Stomach (tissue), 9 donors: ENCODE results near the gene TMCC1. TPM values are rescaled to one million over a fixed set of nuclear protein-coding genes. Genes with fewer than 3 reads are reported as not detected.

ENCODE experiments used
- DNase-seq, 2 donors: peaks; one replicate each; pipeline versions ENCODE4 v3.0.0 to v3.0.0-alpha.2; 2013 to 2019
- H3K27ac ChIP-seq, 5 donors: fragments of 200-600 bp in 4 of 5; sonication (generic) in 4 of 5; one replicate each; pipeline ENCODE4 v1.5.1; 2013 to 2019; ENCODE audit warnings: mild to moderate bottlenecking in 1 of 5, moderate library complexity in 1 of 5
- H3K27me3 ChIP-seq, 3 donors: fragments of 200-600 bp; sonication (generic); one replicate each; pipeline ENCODE4 v1.5.1; 2017 to 2019; ENCODE audit warnings: mixed run types in 1 of 3
- H3K36me3 ChIP-seq, 4 donors: fragments of 200-600 bp; sonication (generic); 1 replicate in 3 of 4; 2 replicates in 1 of 4; pipeline ENCODE4 v1.5.1; 2016 to 2019
- H3K4me1 ChIP-seq, 4 donors: fragments of 200-600 bp; sonication (generic); one replicate each; pipeline ENCODE4 v1.5.1; 2016 to 2019
- H3K4me3 ChIP-seq, 4 donors: fragments of 200-600 bp; sonication (generic) in 3 of 4; one replicate each; pipeline ENCODE4 v1.5.1; 2016 to 2019; ENCODE audit warnings: mild to moderate bottlenecking in 1 of 4
- H3K9me3 ChIP-seq, 4 donors: fragments of 200-600 bp; sonication (generic); one replicate each; pipeline ENCODE4 v1.5.1; 2016 to 2019
- CTCF ChIP-seq, 7 experiments: fragments of 450-650 bp in 4 of 7; fragments of 200-600 bp in 3 of 7; sonication (generic) in 3 of 7; IDR thresholded peaks; one replicate each; pipeline ENCODE4 v1.5.1; 2016 to 2019; ENCODE audit warnings: antibody characterized with exemption in 7 of 7, control low read depth in 2 of 7, mild to moderate bottlenecking in 1 of 7
- EP300 ChIP-seq: sonication (generic); formaldehyde crosslinking; IDR thresholded peaks from one replicate; pipeline ENCODE4 v1.6.1; 2017; ENCODE audit warnings: antibody characterized with exemption
- POLR2A ChIP-seq, 4 donors: fragments of 450-650 bp; IDR thresholded peaks; one replicate each; pipeline ENCODE4 v1.6.1; 2016; ENCODE audit warnings: antibody characterized with exemption in 4 of 4, control low read depth in 2 of 4, mild to moderate bottlenecking in 1 of 4, moderate library complexity in 1 of 4
- POLR2AphosphoS5 ChIP-seq, 3 donors: sonication (generic); formaldehyde crosslinking; IDR thresholded peaks; one replicate each; pipeline ENCODE4 v1.6.1; 2016; ENCODE audit warnings: antibody characterized with exemption in 3 of 3
- WGBS, 5 donors: extraction: QIAGEN DNeasy Blood & Tissue Kit in 3 of 5; methylation state at CpG; one replicate each; pipeline versions ENCODE4 v1.1.5 to v1.1.7; 2013 to 2018; 5-methylcytosine and 5-hydroxymethylcytosine counted together
- intact Hi-C: fragments of 100-400 bp; cut with DNase I; formaldehyde crosslinking; loops from one replicate; pipeline ENCODE4 v1.15.1; 2023; ENCODE audit warnings: low total_unique reads
- polyA plus RNA-seq, 3 donors: library from polyadenylated mRNA; stranded (reverse); fragments of 200-250 nt; gene quantifications; one replicate each; pipeline ENCODE4 v1.2.3, GENCODE V29; 2013
- total RNA-seq, 5 donors: library from RNA; depleted of rRNA; stranded (reverse); fragments of >200 nt; gene quantifications; one replicate each; pipeline versions ENCODE4 v1.1.0 to v1.2.3, GENCODE V29; 2014 to 2016
- donor health status: healthy with polysubstance abuse.
- donor health status: Bipolar disorder and iron deficiency.
- donor health status: healthy.

Gene TMCC1
- total and polyA plus RNA-seq, 8 donors: 5.0 to 26.6 (median 9.3) TPM

DNA sequence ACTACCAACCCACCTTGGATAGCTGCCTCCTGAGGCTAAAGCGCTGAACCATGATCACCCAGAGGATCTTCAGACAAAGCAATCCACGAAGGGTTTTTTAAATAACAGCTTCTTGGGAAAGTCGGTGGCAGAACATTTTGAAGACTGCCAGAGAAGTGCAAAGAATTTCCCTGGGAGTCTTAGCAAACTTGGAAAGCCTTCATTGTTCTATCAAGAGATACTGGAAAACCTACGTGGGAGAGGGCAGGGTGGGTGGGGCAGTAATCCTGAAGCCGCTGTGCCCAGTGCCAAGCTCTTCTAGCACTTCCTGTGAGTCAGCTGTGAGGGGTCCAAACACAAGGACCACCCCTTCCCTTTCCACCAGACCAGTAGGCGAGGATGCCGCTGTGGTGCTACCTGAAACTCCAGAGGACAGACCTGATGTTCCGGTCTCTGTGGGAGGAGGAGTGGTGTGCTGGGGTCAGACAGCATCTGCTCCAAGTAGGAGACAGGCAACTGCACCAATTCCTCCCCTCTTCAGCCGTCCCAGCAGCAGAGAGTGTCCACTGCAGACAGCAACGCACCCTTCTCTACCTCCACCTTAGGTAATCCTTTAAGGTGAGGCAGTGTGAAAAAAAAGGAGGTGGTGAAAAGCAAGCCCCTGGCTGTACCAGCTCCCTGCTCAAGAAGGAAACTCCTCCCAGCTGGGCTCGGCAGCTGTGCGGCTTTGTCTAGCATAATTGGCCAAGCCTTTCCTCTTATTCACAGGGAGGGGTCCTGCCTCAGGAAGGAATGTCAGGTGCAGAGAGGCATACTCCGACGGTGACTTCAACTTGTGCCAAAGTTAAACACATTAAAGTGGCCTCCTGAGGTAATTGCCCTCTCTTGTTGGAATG is 99.0 kb downstream of the TMCC1 start:
- peak overlapping the region in 3 of 5 donors; percentile 29 to 57 (median 56) for H3K27ac ChIP-seq
- no peaks in the 10 kb centered on the region for H3K36me3 ChIP-seq
- DNase-seq: peak; percentile 58 to 93
- no peak for TF ChIP-seq POLR2A (IDR thresholded peaks at IDR 0.05)
- TF ChIP-seq POLR2AphosphoS5 (IDR thresholded peaks at IDR 0.05): peak in 2 of 3 donors; percentile 6 to 44
- no peak for TF ChIP-seq EP300
- TF ChIP-seq CTCF (IDR thresholded peaks at IDR 0.05): no peak
- 17 to 26% (median 21%) methylated on average over 11 to 14 of the region's 14 CpGs for WGBS, 5 donors
- intact Hi-C loops: no loop called here
- H3K9me3 ChIP-seq: no peaks in the 10 kb centered on the region
- peak overlapping the region in 2 of 4 donors; percentile 9 to 24 for H3K4me3 ChIP-seq
- H3K4me1 ChIP-seq: peaks cover 9 to 29% (median 24%) of the 10 kb centered on the region in 4 donors
- H3K27me3 ChIP-seq: no peaks in the 10 kb centered on the region

- Histone ChIP-seq H3K4me1 (peaks cover 9 to 28% (median 23%) of the 10 kb centered on the region in 4 donors), H3K27me3 (no peaks in the 10 kb centered on the region), H3K4me3 (no peak overlapping the region), H3K27ac (peak overlapping the region in 3 of 5 donors; percentile 29 to 57 (median 56)), H3K9me3 (no peaks in the 10 kb centered on the region), H3K36me3 (no peaks in the 10 kb centered on the region)
- DNase-seq: peak in 1 of 2 donors; percentile 59
- intact Hi-C loops: no loop called here
- TF ChIP-seq POLR2AphosphoS5 (IDR thresholded peaks at IDR 0.05): no peak
- no peak for TF ChIP-seq EP300
- no peak for TF ChIP-seq CTCF (IDR thresholded peaks at IDR 0.05)
- no peak for TF ChIP-seq POLR2A (IDR thresholded peaks at IDR 0.05)
- WGBS, 5 donors: 11 to 42% (median 22%) methylated on average over 2 of the region's 2 CpGs
Observed at GRCh38 chr3:129793942-129794310, 99.6 kb downstream of the TMCC1 start.

GRCh38 chr3:129793319-129793718 is 100.2 kb downstream of the TMCC1 start:
- H3K36me3 ChIP-seq: no peaks in the 10 kb centered on the region
- peaks cover 9 to 28% (median 22%) of the 10 kb centered on the region in 4 donors for H3K4me1 ChIP-seq
- no peaks in the 10 kb centered on the region for H3K9me3 ChIP-seq
- no peak overlapping the region for H3K27ac ChIP-seq
- TF ChIP-seq POLR2A (IDR thresholded peaks at IDR 0.05): no peak
- no peak for TF ChIP-seq POLR2AphosphoS5 (IDR thresholded peaks at IDR 0.05)
- no peak for TF ChIP-seq EP300
- no peak for TF ChIP-seq CTCF (IDR thresholded peaks at IDR 0.05)
- H3K27me3 ChIP-seq: no peaks in the 10 kb centered on the region
- intact Hi-C loops: no loop called here
- 79 to 88% (median 83%) methylated on average over 1 of the region's 1 CpG for WGBS, 5 donors
- DNase-seq: peak in 1 of 2 donors; percentile 42
- H3K4me3 ChIP-seq: no peak overlapping the region

DNA sequence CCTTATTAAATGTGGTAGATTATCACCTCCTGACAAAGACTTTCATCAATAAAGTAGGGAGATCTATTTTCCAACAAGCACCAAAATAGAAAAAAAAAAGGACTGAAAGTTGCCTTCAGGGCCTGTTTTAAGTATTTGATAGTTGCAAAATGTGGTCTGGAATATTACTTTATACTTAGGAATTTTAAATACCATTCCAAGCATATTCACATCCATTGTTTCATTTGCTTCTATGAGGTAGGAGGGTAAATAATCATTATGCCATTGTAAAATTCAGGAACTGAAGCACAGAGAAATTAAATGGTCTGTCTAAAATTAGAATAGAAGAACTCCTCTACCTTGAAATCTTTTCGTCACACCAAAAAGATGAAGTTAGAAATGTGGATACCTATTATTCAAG is 110.0 kb downstream of the TMCC1 start:
- TF ChIP-seq CTCF (IDR thresholded peaks at IDR 0.05) (no peak), POLR2AphosphoS5 (IDR thresholded peaks at IDR 0.05) (no peak), POLR2A (IDR thresholded peaks at IDR 0.05) (no peak), EP300 (no peak)
- no peak overlapping the region for H3K4me3 ChIP-seq
- peaks cover 0 to 2% (median 0%) of the 10 kb centered on the region in 4 donors for H3K4me1 ChIP-seq
- H3K9me3 ChIP-seq: no peaks in the 10 kb centered on the region
- DNase-seq: no peak
- WGBS, 5 donors: 82 to 95% (median 93%) methylated on average over 1 of the region's 1 CpG
- H3K36me3 ChIP-seq: no peaks in the 10 kb centered on the region
- intact Hi-C loops: no loop called here
- H3K27ac ChIP-seq: no peak overlapping the region
- no peaks in the 10 kb centered on the region for H3K27me3 ChIP-seq
